ENCODE measurements around the gene NPAS2.

NPAS2 gene

GRCh38 chr2:100821911-100822265, 1.9 kb downstream of the NPAS2 start:
- DNase-seq = no peak

- no peak for DNase-seq
Measured at GRCh38 chr2:100822587-100823248, 2.8 kb downstream of the NPAS2 start.

- no peak for DNase-seq
Measured at GRCh38 chr2:100823665-100824438, 3.9 kb downstream of the NPAS2 start.

GRCh38 chr2:100824842-100825241, 4.9 kb downstream of the NPAS2 start:
- no peak for DNase-seq

GRCh38 chr2:100826494-100826893, 6.6 kb downstream of the NPAS2 start:
- DNase-seq = no peak

- DNase-seq = no peak
Measured at GRCh38 chr2:100831158-100831750, 11.3 kb downstream of the NPAS2 start.

- no peak for DNase-seq
Measured at GRCh38 chr2:100831831-100832230, 11.9 kb downstream of the NPAS2 start.

- no peak for DNase-seq
Measured at GRCh38 chr2:100832885-100833284, 12.9 kb downstream of the NPAS2 start.

GRCh38 chr2:100833331-100833730, 13.4 kb downstream of the NPAS2 start:
- DNase-seq = no peak

GRCh38 chr2:100834221-100834620, 14.3 kb downstream of the NPAS2 start:
- no peak for DNase-seq

- DNase-seq = no peak
Measured at GRCh38 chr2:100835006-100835659, 15.2 kb downstream of the NPAS2 start.

GRCh38 chr2:100840519-100840918, 20.6 kb downstream of the NPAS2 start:
- no peak for DNase-seq

GRCh38 chr2:100842241-100842922, 22.4 kb downstream of the NPAS2 start:
- no peak for DNase-seq

GRCh38 chr2:100844514-100844913, 24.6 kb downstream of the NPAS2 start:
- no peak for DNase-seq

- DNase-seq = no peak
Measured at GRCh38 chr2:100845141-100845991, 25.4 kb downstream of the NPAS2 start.

- no peak for DNase-seq
Measured at GRCh38 chr2:100846716-100847115, 26.8 kb downstream of the NPAS2 start.

- DNase-seq = no peak
Measured at GRCh38 chr2:100852447-100852846, 32.5 kb downstream of the NPAS2 start.

- DNase-seq = no peak
Measured at GRCh38 chr2:100852999-100853908, 33.3 kb downstream of the NPAS2 start.

GRCh38 chr2:100853909-100854810, 34.2 kb downstream of the NPAS2 start:
- DNase-seq = no peak

- DNase-seq = no peak
Measured at GRCh38 chr2:100855084-100855483, 35.1 kb downstream of the NPAS2 start.

Data from T-helper 2 cell (primary cell).